NB4 (cell line): ENCODE measurements around the gene CFAP58.

Experiments used
- DNase-seq: peaks from one replicate; pipeline ENCODE4 v3.0.0; 2010; ENCODE audit warnings: low read depth
- H3K4me3 ChIP-seq: one replicate; pipeline ENCODE4 v1.5.1; 2011; ENCODE audit warnings: mild to moderate bottlenecking, low read depth, low read length, moderate library complexity
- MYC ChIP-seq: IDR thresholded peaks from 2 replicates; pipeline ENCODE4 v1.6.1; 2011; ENCODE audit warnings: low read depth, low read length
- POLR2A ChIP-seq: IDR thresholded peaks from 2 replicates; pipeline ENCODE4 v1.6.1; 2011; ENCODE audit warnings: mild to moderate bottlenecking; ENCODE audit not compliant: insufficient read length; ENCODE audit errors: extremely low read depth
- TF ChIP-seq, protein P1 (sequence below): IDR thresholded peaks from 2 replicates; pipeline ENCODE4 v1.6.1; 2011; ENCODE audit warnings: low read depth, low read length
- TF ChIP-seq, protein P2 (sequence below): IDR thresholded peaks from one replicate; pipeline ENCODE4 v1.5.1; 2012; ENCODE audit warnings: low read depth, low read length

The CFAP58 gene

DNA sequence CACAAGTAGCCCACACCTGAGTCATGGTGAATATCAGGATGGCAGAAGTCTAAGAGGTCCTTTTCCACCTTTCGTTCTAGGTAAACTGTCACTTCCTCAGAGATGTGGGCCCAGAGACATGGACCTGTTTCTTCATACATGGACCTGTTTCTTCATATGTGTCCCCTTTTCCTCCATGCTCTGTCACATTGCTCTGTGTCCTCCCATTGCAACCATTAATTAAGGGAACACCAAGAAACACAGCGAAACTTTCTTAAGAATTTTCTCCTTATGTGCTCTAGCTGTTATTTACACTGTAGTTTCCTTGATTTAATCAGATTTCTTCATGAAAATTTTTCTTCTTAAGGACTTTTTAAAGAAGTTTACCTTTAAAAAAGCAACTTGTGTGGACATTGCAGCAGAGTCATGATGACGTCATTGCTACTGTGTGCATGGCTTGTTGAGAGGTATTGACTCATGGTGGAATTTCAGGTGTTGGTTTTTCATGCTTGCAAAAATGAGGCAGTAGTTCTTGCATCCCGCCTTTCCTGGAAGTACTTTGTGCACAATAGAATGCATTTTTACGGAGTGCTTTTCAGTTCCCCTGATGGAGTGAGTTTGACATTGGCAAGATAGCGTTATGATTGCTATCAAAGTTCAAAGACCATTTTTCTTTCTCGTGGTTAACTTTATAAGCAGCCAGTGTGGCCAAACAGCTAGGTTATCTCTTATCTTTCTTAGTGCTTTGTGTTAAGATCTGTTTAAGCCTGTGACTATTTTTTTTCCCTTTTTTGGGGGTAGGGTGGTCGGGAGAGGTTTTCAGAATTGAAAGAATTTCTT lies 37.7 kb downstream of the CFAP58 start:
- H3K4me3 ChIP-seq = no peak overlapping the region
- DNase-seq = peak; percentile 16
- TF ChIP-seq, protein P1, sequence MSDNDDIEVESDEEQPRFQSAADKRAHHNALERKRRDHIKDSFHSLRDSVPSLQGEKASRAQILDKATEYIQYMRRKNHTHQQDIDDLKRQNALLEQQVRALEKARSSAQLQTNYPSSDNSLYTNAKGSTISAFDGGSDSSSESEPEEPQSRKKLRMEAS = no peak
- TF ChIP-seq MYC = no peak
- no peak for TF ChIP-seq POLR2A
- TF ChIP-seq, protein P2, sequence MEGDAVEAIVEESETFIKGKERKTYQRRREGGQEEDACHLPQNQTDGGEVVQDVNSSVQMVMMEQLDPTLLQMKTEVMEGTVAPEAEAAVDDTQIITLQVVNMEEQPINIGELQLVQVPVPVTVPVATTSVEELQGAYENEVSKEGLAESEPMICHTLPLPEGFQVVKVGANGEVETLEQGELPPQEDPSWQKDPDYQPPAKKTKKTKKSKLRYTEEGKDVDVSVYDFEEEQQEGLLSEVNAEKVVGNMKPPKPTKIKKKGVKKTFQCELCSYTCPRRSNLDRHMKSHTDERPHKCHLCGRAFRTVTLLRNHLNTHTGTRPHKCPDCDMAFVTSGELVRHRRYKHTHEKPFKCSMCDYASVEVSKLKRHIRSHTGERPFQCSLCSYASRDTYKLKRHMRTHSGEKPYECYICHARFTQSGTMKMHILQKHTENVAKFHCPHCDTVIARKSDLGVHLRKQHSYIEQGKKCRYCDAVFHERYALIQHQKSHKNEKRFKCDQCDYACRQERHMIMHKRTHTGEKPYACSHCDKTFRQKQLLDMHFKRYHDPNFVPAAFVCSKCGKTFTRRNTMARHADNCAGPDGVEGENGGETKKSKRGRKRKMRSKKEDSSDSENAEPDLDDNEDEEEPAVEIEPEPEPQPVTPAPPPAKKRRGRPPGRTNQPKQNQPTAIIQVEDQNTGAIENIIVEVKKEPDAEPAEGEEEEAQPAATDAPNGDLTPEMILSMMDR = no peak

DNA sequence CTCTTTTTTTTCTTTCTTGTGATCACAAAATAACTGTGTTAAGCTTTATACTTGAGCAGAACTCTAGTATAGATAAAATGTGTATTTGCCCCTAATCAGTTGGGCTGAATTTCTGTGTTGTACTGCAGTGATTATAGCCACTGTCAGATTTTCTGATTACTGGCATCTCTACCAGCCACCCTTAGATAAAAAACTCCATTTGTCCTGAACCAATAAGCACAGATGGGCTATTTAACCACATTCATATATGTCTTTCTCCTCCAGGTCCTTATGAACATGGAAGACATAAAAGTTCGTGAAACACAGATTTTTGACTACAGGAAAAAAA lies 38.3 kb downstream of the CFAP58 start:
- TF ChIP-seq MYC (no peak), POLR2A (no peak)
- TF ChIP-seq, protein P1 = no peak
- TF ChIP-seq, protein P2 = no peak
- DNase-seq = no peak
- H3K4me3 ChIP-seq = no peak overlapping the region

DNA sequence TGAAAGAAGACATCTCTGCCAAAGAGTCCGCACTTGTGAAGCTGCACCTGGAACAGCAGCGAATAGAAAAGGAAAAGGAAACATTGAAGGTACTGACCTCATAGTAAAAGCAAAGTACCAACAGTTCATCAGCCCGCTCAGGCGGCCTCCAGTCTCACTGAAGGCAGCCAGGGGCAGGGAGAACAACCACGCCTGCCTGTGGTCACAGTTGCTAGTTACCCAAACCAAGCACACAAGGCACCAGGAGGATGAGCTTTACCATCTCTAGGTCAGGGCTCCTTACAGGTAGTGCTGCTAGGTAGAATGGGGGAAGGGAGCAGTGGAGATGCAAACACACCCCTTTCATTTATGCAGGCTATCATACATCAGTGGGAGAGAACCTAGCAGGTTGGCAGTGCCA lies 39.8 kb downstream of the CFAP58 start:
- no peak for DNase-seq
- no peak overlapping the region for H3K4me3 ChIP-seq
- TF ChIP-seq MYC (no peak), POLR2A (no peak)
- TF ChIP-seq, protein P2 = no peak
- TF ChIP-seq, protein P1 = no peak

DNA sequence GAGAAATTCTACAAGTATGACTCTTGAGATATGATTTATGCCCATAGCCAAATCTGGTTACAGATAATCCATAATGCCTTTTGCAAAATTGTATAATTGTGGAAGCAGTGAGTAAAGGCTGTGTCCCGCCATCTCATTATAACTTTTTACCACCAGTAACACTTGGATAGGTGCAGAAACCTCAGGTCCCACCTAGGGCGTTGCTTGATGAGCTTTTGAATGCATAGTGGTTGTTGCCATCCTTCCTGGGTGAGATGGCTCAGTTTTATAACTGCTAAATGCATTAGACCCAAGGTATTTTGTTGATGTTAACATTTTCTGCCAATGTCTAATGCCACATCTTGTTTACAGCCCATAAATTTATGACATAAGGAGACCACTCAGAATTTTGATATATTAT lies 42.9 kb downstream of the CFAP58 start:
- TF ChIP-seq, protein P1 = no peak
- TF ChIP-seq, protein P2 = no peak
- DNase-seq = no peak

DNA sequence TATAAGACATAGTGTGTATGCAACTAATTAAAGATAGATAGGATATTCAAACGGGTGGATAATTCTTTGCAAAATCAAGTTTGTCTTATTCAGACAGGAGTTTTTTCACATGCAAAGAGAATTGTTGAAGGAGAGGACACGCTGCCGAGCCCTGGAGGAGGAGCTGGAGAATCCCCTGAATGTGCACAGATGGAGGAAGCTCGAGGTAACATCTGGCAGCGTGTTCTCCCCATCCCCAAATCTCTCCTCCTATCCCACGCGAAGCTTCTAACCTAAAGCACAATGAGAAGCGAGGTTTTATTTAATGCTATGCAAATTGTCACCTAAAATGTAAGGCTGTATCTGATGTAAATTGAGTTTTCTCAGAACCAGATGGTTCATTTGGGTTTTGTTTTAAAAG lies 50.0 kb downstream of the CFAP58 start:
- DNase-seq = no peak
- no peak overlapping the region for H3K4me3 ChIP-seq
- TF ChIP-seq, protein P2 = no peak
- TF ChIP-seq POLR2A = no peak
- TF ChIP-seq, protein P1 = no peak
- no peak for TF ChIP-seq MYC

More for the DNA sequence above, 42.9 kb downstream of the CFAP58 start:
- no peak overlapping the region for H3K4me3 ChIP-seq
